Panc1 (cell line): ENCODE data around the gene IRF6. TPM values are rescaled to one million over a fixed set of nuclear protein-coding genes. Genes with fewer than 3 reads are reported as not detected.

Experiments used
- ATAC-seq: fragments of 200-7000 bp; cut with Tn5 transposase; 2 replicates; pipeline ENCODE4 v1.9.1; 2020; ENCODE audit warnings: mild to moderate bottlenecking, moderate library complexity
- BruUV-seq: library from RNA; stranded (reverse); fragments of 400-500 nt; replicated peaks from 2 replicates; lab custom pipeline; 2021; lab: Mats Ljungman, UMichigan
- CTCF ChIA-PET: fragments of 300-600 bp; sonication (Branson Sonifier 250); formaldehyde crosslinking; loops from one replicate; lab custom pipeline; 2022; ENCODE audit warnings: antibody characterized with exemption; lab: Charles Lee
- POLR2A ChIA-PET: fragments of 300-600 bp; sonication (Branson Sonifier 250); formaldehyde crosslinking; loops from one replicate; lab custom pipeline; 2022; ENCODE audit warnings: antibody characterized with exemption; lab: Charles Lee
- DNase-seq: peaks from one replicate; pipeline ENCODE4 v3.0.0-alpha.2; 2010; ENCODE audit warnings: low read depth, low spot score
- H3K27ac ChIP-seq: 2 replicates; pipeline ENCODE4 v1.5.1; 2011; ENCODE audit warnings: mild to moderate bottlenecking, low read length, inconsistent platforms
- H3K27me3 ChIP-seq: fragments of 200-500 bp; sonication (Bioruptor generic); 2 replicates; pipeline ENCODE4 v1.6.0; 2014; ENCODE audit warnings: low read length, inconsistent platforms; ENCODE audit not compliant: control insufficient read depth, insufficient read depth
- H3K36me3 ChIP-seq: fragments of 200-500 bp; sonication (Bioruptor generic); 2 replicates; pipeline ENCODE4 v1.5.1; 2014; ENCODE audit warnings: inconsistent platforms, mild to moderate bottlenecking, low read length, moderate library complexity; ENCODE audit not compliant: control insufficient read depth, insufficient read depth
- H3K4me1 ChIP-seq: 2 replicates; pipeline ENCODE4 v1.5.1; 2011; ENCODE audit warnings: inconsistent platforms, mild to moderate bottlenecking, low read length, moderate library complexity; ENCODE audit not compliant: control insufficient read depth, insufficient read depth
- H3K4me3 ChIP-seq, 2 experiments: 2 replicates each; pipeline ENCODE4 v1.5.1; 2011 to 2012; ENCODE audit warnings: low read depth in 2 of 2, low read length in 2 of 2, mild to moderate bottlenecking in 2 of 2, inconsistent platforms in 1 of 2, moderate library complexity in 1 of 2
- H3K9me3 ChIP-seq: fragments of 200-500 bp; sonication (Bioruptor generic); 2 replicates; pipeline ENCODE4 v1.5.1; 2014; ENCODE audit warnings: low read depth, mild to moderate bottlenecking, inconsistent platforms, low read length, moderate library complexity; ENCODE audit not compliant: control insufficient read depth, insufficient read depth
- POLR2AphosphoS5 ChIP-seq: IDR thresholded peaks from 2 replicates; pipeline ENCODE4 v1.6.1; 2012; ENCODE audit warnings: mild to moderate bottlenecking, low read depth, low read length, moderate library complexity
- REST ChIP-seq, 2 experiments: IDR thresholded peaks; 2 replicates each; pipeline ENCODE4 v1.6.1; 2011 to 2012; ENCODE audit warnings: low read depth in 2 of 2, control low read depth in 1 of 2, low read length in 1 of 2, mild to moderate bottlenecking in 1 of 2, moderate library complexity in 1 of 2; ENCODE audit not compliant: insufficient read depth in 1 of 2
- SIN3A ChIP-seq: IDR thresholded peaks from 2 replicates; pipeline ENCODE4 v1.6.1; 2012; ENCODE audit warnings: low read depth, mild to moderate bottlenecking, low read length, moderate library complexity, borderline replicate concordance; ENCODE audit not compliant: insufficient read depth
- TCF7L2 ChIP-seq: IDR thresholded peaks from 2 replicates; pipeline ENCODE4 v1.6.1; 2011; ENCODE audit warnings: mild to moderate bottlenecking, low read depth, low read length, inconsistent platforms
- in situ Hi-C: cut with HindIII; loops from 2 replicates; pipeline ENCODE4 v1.10.0; 2016; ENCODE audit warnings: low sequenced_read_pairs, low pct_unique_long_range_greater_than_20kb
- intact Hi-C: fragments of 100-400 bp; cut with micrococcal nuclease; formaldehyde crosslinking; loops from one replicate; pipeline ENCODE4 v1.10.0; 2022; ENCODE audit not compliant: unreplicated experiment
- total RNA-seq: library from RNA; stranded (reverse); gene quantifications from one replicate; pipeline ENCODE4 v1.2.1, GENCODE V29; 2021; ENCODE audit not compliant: unreplicated experiment
- TF ChIP-seq, protein P1 (sequence below): fragments of 450-650 bp; IDR thresholded peaks from 2 replicates; pipeline ENCODE4 v1.5.1; 2017; ENCODE audit warnings: mild to moderate bottlenecking

IRF6 gene
- total RNA-seq, 1 experiment from 2014 or later: 0.64 TPM

- Histone ChIP-seq H3K4me3 (no peak overlapping the region), H3K36me3 (no peaks in the 10 kb centered on the region), H3K27ac (no peak overlapping the region), H3K9me3 (no peaks in the 10 kb centered on the region), H3K4me1 (no peaks in the 10 kb centered on the region), H3K27me3 (no peaks in the 10 kb centered on the region; the same call in 1 of the 2 replicates)
- intact Hi-C loops: no loop called here
- TF ChIP-seq REST (IDR thresholded peaks at IDR 0.05; ENCODE audit: insufficient read depth in 1 of 2, low read depth in 2 of 2, low read length in 1 of 2) (no peak), SIN3A (no peak), POLR2AphosphoS5 (no peak), TCF7L2 (no peak)
- TF ChIP-seq, protein P1, sequence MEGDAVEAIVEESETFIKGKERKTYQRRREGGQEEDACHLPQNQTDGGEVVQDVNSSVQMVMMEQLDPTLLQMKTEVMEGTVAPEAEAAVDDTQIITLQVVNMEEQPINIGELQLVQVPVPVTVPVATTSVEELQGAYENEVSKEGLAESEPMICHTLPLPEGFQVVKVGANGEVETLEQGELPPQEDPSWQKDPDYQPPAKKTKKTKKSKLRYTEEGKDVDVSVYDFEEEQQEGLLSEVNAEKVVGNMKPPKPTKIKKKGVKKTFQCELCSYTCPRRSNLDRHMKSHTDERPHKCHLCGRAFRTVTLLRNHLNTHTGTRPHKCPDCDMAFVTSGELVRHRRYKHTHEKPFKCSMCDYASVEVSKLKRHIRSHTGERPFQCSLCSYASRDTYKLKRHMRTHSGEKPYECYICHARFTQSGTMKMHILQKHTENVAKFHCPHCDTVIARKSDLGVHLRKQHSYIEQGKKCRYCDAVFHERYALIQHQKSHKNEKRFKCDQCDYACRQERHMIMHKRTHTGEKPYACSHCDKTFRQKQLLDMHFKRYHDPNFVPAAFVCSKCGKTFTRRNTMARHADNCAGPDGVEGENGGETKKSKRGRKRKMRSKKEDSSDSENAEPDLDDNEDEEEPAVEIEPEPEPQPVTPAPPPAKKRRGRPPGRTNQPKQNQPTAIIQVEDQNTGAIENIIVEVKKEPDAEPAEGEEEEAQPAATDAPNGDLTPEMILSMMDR: no peak
- BruUV-seq: no TSS peak
- DNase-seq (no peak), ATAC-seq (no peak)
- ChIA-PET POLR2A (no interaction called here), CTCF (no interaction called here)
- in situ Hi-C loops: no loop called here
Measured at GRCh38 chr1:209767706-209768105, 38.2 kb downstream of the IRF6 start.

- ChIA-PET CTCF (no interaction called here), POLR2A (no interaction called here)
- TF ChIP-seq, protein P1: no peak
- TF ChIP-seq POLR2AphosphoS5: no peak
- no peak for TF ChIP-seq SIN3A
- no peak for TF ChIP-seq TCF7L2
- TF ChIP-seq REST (IDR thresholded peaks at IDR 0.05; ENCODE audit: insufficient read depth in 1 of 2, low read depth in 2 of 2, low read length in 1 of 2): no peak
- no peak overlapping the region for H3K27ac ChIP-seq
- no TSS peak for BruUV-seq
- no peaks in the 10 kb centered on the region for H3K4me1 ChIP-seq
- no peaks in the 10 kb centered on the region for H3K36me3 ChIP-seq
- H3K27me3 ChIP-seq: no peaks in the 10 kb centered on the region; the same call in 1 of the 2 replicates
- H3K9me3 ChIP-seq: no peaks in the 10 kb centered on the region
- in situ Hi-C loops: no loop called here
- intact Hi-C loops: no loop called here
- no peak overlapping the region for H3K4me3 ChIP-seq
- no peak for ATAC-seq
- no peak for DNase-seq
Measured at GRCh38 chr1:209767096-209767495, 38.8 kb downstream of the IRF6 start.
